Naive B cell (primary cell): ENCODE data around the gene S100P. TPM values are rescaled to one million over a fixed set of nuclear protein-coding genes. Genes with fewer than 3 reads are reported as not detected.

Experiments used
- ATAC-seq, 2 donors: fragments of 150-1000 bp; cut with Tn5 transposase; 2 replicates each; pipeline ENCODE4 v1.10.0; 2021; ENCODE audit warnings: low read depth in 2 of 2, mild to moderate bottlenecking in 2 of 2, moderate library complexity in 2 of 2
- DNase-seq: peaks from one replicate; pipeline ENCODE4 v3.0.0; 2022
- H3K27ac Mint-ChIP-seq, 6 donors: one replicate each; pipeline ENCODE4 v1.8.0; 2020 to 2022; ENCODE audit warnings: mild to moderate bottlenecking in 6 of 6, mixed read lengths in 6 of 6, moderate library complexity in 5 of 6, inconsistent platforms in 2 of 6
- H3K27me3 Mint-ChIP-seq, 3 donors: one replicate each; pipeline ENCODE4 v1.8.0; 2021 to 2022; ENCODE audit warnings: mixed read lengths in 3 of 3, mild to moderate bottlenecking in 1 of 3
- H3K36me3 Mint-ChIP-seq, 2 donors: one replicate each; pipeline ENCODE4 v1.8.0; 2020 to 2022; ENCODE audit warnings: mixed read lengths in 2 of 2, inconsistent platforms in 1 of 2, mild to moderate bottlenecking in 1 of 2
- H3K4me1 Mint-ChIP-seq, 3 donors: one replicate each; pipeline ENCODE4 v1.8.0; 2020 to 2022; ENCODE audit warnings: mixed read lengths in 3 of 3, inconsistent platforms in 1 of 3, mild to moderate bottlenecking in 1 of 3, moderate library complexity in 1 of 3
- H3K4me3 Mint-ChIP-seq, 8 donors: one replicate each; pipeline ENCODE4 v1.8.0; 2020 to 2022; ENCODE audit warnings: mild to moderate bottlenecking in 8 of 8, mixed read lengths in 8 of 8, moderate library complexity in 8 of 8, inconsistent platforms in 2 of 8
- H3K9me3 Mint-ChIP-seq, 7 donors: one replicate each; pipeline ENCODE4 v1.8.0; 2020 to 2022; ENCODE audit warnings: mixed read lengths in 7 of 7, mild to moderate bottlenecking in 5 of 7, inconsistent platforms in 2 of 7, moderate library complexity in 1 of 7
- polyA plus RNA-seq, 6 donors: library from polyadenylated mRNA; unstranded; fragments of 300-500 nt; fragmentation: Illumina TruSeq; gene quantifications; one replicate each; pipeline ENCODE4 v1.2.3, GENCODE V29; 2021; ENCODE audit warnings: low read depth in 6 of 6

Gene S100P
- polyA plus RNA-seq, 6 donors from 2014 or later, result 2.5 TPM; not detected in 5

DNA sequence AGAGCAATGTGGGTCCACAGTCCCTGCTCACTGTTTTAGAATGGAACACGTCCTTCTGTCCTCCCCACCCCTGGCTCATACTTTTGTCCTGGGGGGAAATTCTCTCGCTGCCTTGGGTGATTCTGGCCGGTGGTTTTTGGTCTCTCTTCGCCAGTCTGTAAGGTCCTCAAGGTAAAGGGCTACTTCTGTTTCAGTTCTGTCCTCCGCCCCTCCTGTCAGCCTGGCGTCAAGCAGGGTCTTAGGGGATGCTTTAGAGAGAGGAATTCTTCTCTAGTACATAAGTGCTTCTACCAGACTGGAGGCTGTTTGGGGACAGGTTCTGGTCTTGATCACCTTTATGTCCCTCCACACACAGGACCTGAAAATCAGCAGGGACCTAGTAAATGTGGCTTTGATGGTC lies 16.6 kb downstream of the S100P start:
- Mint-ChIP-seq H3K4me1 (peaks cover 44 to 59% (median 55%) of the 10 kb centered on the region in 3 donors), H3K36me3 (peaks cover 27 to 43% of the 10 kb centered on the region in 2 donors), H3K27me3 (peaks cover 0 to 6% (median 0%) of the 10 kb centered on the region in 3 donors), H3K4me3 (peak overlapping the region; percentile 91 to 100 (median 99)), H3K9me3 (peaks cover 0 to 14% (median 6%) of the 10 kb centered on the region in 7 donors), H3K27ac (peak overlapping the region; percentile 66 to 99 (median 96))
- DNase-seq (no peak), ATAC-seq (no peak)

DNA sequence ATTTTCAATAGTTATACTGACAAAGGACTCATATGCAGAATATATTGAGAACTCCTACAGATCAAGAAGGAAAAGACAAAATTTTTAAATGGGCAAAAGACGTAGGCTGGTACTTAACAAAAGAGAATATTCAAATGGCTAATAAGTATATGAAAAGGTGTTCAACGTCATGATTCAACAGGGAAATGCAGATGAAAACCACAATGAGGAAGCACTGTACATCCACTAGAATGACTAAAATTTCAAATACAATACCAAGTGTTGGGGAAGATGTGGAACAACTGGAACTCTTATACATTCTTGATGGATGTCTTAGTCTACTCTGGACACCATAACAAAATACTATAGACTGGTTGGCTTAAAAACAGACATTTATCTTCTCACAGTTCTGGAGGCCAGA lies 17.3 kb downstream of the S100P start:
- DNase-seq (no peak), ATAC-seq (no peak)
- H3K27me3 Mint-ChIP-seq, result peaks cover 0 to 6% (median 0%) of the 10 kb centered on the region in 3 donors
- peaks cover 0 to 14% (median 6%) of the 10 kb centered on the region in 7 donors for H3K9me3 Mint-ChIP-seq
- H3K4me1 Mint-ChIP-seq, result peaks cover 43 to 59% (median 55%) of the 10 kb centered on the region in 3 donors
- peaks cover 22 to 38% of the 10 kb centered on the region in 2 donors for H3K36me3 Mint-ChIP-seq
- H3K4me3 Mint-ChIP-seq, result peak overlapping the region in 7 of 8 donors; percentile 9 to 99 (median 48)
- peak overlapping the region in 4 of 6 donors; percentile 6 to 79 (median 59) for H3K27ac Mint-ChIP-seq

DNA sequence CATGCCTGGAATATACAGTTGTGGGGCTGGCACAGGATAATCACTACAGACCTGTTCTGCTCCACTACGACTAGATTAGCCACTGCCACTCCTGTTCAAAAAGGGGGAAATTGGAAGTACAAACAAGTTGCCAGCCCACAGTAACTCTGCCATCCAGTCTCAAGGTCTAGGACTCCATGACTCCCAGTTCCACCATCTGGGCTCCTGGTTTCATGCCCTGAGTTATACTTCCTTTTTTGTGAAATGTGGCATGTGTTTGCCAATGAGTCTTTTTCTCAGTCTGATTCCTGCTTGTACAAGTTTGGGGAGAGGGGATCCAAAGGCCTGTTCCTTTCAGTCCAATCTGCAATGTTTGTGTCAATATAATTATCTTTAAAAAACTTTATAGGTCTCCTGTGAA lies 21.3 kb downstream of the S100P start:
- DNase-seq, result no peak
- ATAC-seq, result no peak
- Mint-ChIP-seq H3K36me3 (peaks cover 0 to 9% of the 10 kb centered on the region in 2 donors), H3K4me1 (peaks cover 24 to 40% (median 29%) of the 10 kb centered on the region in 3 donors), H3K9me3 (peaks cover 0 to 8% (median 5%) of the 10 kb centered on the region in 7 donors), H3K4me3 (peak overlapping the region in 6 of 8 donors; percentile 13 to 94 (median 54)), H3K27ac (peak overlapping the region in 3 of 6 donors; percentile 49 to 97 (median 82)), H3K27me3 (peaks cover 0 to 6% (median 0%) of the 10 kb centered on the region in 3 donors)

DNA sequence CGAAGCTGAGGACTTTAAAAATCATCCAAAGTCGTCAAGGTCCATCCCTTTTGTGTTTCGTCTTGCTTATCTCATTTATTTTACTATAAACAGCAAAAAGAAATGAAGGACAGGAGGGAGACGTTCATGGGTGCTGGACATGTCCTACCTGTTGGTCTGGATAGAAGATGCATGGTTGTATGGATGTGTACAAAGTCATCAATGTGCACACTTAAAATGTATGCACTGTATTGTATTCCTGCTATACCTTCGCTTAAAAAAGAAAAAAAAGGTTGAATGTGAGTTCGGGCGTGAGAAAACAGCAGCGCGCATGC lies 22.0 kb downstream of the S100P start:
- H3K27me3 Mint-ChIP-seq, result peaks cover 0 to 6% (median 0%) of the 10 kb centered on the region in 3 donors
- peaks cover 29 to 37% (median 29%) of the 10 kb centered on the region in 3 donors for H3K4me1 Mint-ChIP-seq
- peak overlapping the region; percentile 91 to 98 (median 96) for H3K27ac Mint-ChIP-seq
- peak overlapping the region; percentile 90 to 98 (median 94) for H3K4me3 Mint-ChIP-seq
- no peak for ATAC-seq
- H3K9me3 Mint-ChIP-seq, result peaks cover 0 to 7% (median 4%) of the 10 kb centered on the region in 7 donors
- DNase-seq, result no peak
- peaks cover 0 to 7% of the 10 kb centered on the region in 2 donors for H3K36me3 Mint-ChIP-seq

DNA sequence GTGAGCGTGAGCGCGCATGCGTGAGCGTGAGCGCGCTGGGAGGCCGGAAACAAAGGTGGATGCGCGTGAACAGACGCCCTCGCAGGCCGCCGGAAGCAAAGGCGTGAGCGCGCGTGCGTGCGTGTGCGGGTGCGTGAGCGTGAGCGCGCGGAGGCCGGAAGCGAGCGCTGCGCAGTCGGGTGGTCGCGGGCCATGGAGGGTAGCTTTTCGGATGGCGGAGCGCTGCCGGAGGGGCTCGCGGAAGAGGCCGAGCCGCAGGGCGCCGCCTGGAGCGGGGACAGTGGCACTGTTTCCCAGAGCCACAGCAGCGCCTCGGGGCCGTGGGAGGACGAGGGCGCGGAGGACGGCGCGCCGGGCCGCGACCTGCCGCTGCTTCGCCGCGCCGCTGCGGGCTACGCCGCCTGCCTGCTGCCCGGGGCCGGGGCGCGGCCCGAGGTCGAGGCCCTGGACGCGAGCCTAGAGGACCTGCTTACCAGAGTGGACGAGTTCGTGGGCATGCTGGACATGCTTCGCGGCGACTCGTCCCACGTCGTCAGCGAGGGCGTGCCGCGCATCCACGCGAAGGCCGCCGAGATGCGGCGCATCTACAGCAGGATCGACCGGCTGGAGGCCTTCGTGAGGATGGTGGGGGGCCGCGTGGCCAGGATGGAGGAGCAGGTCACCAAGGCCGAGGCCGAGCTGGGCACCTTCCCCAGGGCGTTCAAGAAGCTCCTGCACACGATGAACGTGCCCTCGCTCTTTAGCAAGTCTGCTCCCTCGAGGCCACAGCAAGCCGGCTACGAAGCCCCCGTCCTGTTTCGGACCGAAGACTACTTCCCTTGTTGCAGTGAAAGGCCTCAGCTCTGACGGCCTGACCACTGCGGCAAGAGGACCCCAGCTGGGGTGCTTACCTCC lies 22.6 kb downstream of the S100P start, which contains the start of gene BLOC1S4:
Gene BLOC1S4, plus strand, starts transcription at position 157 of the 894 bp plus-strand sequence. Its CDS starts 36 bp downstream, at position 193.
- Mint-ChIP-seq H3K27me3 (peaks cover 0 to 6% (median 0%) of the 10 kb centered on the region in 3 donors), H3K36me3 (peaks cover 0 to under 1% of the 10 kb centered on the region in 2 donors), H3K27ac (peak within 1 kb of the TSS; percentile 91 to 98 (median 96)), H3K9me3 (peaks cover 0 to 4% (median 0%) of the 10 kb centered on the region in 7 donors), H3K4me3 (peak within 1 kb of the TSS; percentile 90 to 98 (median 94)), H3K4me1 (peaks cover 23 to 34% (median 23%) of the 10 kb centered on the region in 3 donors)
- DNase-seq (peak; percentile 91), ATAC-seq (peak; percentile 79 to 85)

DNA sequence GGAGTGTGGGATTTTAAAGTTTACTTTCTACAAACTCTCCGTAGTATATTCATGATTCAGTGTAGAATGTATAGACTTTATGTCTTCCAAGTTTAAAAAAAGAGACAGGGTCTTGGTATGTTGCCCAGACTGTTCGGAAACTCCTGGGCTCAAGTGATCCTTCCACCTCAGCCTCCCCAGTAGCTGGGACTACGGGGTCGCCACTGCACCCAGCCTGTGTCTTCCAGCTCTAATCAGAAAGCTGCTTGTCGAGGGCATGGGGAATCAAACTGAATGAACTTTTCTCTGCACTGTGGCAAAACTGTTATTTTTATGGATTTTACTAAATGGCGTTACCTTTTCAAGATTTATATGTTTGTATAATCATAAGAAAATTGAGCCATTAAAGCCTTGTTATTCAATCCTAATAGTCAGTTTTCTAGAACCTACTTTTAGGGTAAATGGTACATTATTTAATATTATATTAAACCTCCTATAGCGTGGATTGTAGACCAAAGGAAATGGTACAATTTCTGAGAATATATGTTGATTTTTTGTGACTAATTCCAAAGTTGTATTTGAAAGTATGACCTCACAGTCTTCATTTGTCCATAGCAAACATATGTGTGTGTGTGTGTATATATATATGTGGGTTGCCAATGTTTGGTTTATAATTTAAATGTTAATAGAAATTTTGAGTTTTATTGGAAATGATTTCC lies 23.4 kb downstream of the S100P start:
- H3K27me3 Mint-ChIP-seq, result peaks cover 0 to 6% (median 0%) of the 10 kb centered on the region in 3 donors
- peak overlapping the region; percentile 86 to 95 (median 92) for H3K4me3 Mint-ChIP-seq
- H3K27ac Mint-ChIP-seq, result peak overlapping the region; percentile 63 to 97 (median 91)
- no peak for ATAC-seq
- no peaks in the 10 kb centered on the region for H3K36me3 Mint-ChIP-seq
- peaks cover 0 to 4% (median 0%) of the 10 kb centered on the region in 7 donors for H3K9me3 Mint-ChIP-seq
- DNase-seq, result no peak
- H3K4me1 Mint-ChIP-seq, result peaks cover 22 to 34% (median 22%) of the 10 kb centered on the region in 3 donors

DNA sequence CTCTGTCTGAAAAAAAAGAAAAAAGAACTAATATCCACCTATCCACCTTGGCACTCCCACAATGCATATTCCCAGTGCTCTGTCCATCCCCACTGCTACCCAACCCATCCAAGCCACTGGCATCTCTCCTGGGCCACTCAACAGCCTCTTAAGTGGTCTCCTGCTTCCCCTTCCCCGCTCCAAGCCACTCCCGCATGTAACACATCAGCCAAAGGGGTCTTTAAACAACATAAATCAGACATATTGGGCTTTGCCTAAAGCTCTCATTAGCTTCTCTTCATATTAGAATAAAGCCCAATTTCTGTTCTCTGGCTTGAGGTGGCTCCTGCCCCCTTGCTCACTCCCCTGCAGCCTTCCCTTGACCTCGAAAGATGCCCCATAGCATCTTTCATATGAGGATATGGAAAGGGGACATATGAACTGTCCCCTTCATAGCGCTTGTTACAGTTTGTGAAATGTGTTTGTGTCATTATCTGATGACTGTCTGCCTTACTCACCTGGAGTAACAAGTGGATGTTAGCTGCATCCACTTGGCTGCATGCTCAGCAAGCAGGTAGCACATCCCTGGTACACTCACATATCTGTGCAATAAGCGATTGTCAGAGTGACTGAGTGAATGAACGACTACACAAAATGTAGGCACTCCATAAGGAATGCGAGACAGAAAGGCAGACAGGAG lies 25.4 kb downstream of the S100P start:
- ATAC-seq (no peak), DNase-seq (no peak)
- H3K4me1 Mint-ChIP-seq, result peaks cover 22 to 34% (median 22%) of the 10 kb centered on the region in 3 donors
- H3K27ac Mint-ChIP-seq, result peak overlapping the region in 4 of 6 donors; percentile 57 to 85 (median 71)
- H3K36me3 Mint-ChIP-seq, result no peaks in the 10 kb centered on the region
- peaks cover 0 to 4% (median 0%) of the 10 kb centered on the region in 7 donors for H3K9me3 Mint-ChIP-seq
- peak overlapping the region in 4 of 8 donors; percentile 35 to 81 (median 61) for H3K4me3 Mint-ChIP-seq
- H3K27me3 Mint-ChIP-seq, result no peaks in the 10 kb centered on the region

DNA sequence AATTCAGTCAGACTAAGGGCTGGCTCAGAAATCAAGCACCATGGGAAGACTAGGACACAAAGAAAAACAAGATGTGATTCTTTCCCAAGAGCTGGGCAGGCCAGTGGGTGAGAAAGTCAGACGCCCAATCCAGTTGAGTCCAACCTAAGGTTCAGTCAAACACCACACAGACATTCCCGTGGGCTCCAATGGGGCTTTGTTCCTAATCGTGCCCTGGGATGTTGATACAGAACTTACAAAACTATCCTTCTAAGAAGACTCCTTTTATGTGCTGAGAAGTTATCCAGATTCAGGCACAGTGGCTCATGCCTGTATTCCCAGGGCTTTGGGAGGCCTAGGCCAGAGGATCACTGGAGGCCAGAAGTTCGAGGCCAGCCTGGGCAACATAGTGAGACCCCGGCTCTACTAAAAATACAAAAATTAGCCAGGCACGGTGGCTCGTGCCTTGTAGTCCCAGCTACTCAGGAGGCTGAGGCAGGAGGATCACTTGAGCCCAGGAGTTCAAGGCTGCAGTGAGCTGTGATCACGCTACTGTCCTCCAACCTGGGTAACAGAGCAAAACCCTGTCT lies 26.0 kb downstream of the S100P start:
- no peak for ATAC-seq
- Mint-ChIP-seq H3K27ac (peak overlapping the region in 2 of 6 donors; percentile 65 to 81), H3K4me1 (peaks cover 22 to 34% (median 22%) of the 10 kb centered on the region in 3 donors), H3K4me3 (peak overlapping the region in 2 of 8 donors; percentile 10 to 53), H3K9me3 (peaks cover 0 to 4% (median 0%) of the 10 kb centered on the region in 7 donors), H3K27me3 (no peaks in the 10 kb centered on the region), H3K36me3 (no peaks in the 10 kb centered on the region)
- DNase-seq, result no peak

DNA sequence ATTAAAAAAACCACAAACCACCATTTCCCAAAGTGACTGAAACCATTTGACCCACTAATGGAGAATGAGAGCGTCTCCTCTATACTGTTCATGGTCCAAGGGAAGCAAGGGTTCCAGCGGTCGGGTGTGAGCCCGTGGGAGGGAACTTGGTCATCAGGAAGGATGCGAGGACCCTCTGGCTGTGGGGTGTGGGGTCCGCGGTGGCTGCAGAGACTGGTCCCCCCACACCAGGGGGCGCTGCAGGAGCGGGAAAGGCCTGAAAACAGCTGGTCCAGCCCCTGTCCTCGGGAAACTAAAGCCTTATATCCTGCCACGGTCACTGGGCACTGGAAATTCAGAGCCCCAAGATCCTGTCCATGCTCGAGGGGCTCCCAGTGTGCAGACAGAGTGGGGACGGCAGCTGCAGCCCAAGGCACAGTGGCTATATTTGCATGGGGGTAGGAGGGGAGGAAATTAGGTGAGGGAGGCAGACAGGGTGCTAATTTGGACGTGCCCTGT lies 26.6 kb downstream of the S100P start:
- DNase-seq (peak; percentile 76), ATAC-seq (peak; percentile 34 to 35)
- Mint-ChIP-seq H3K36me3 (no peaks in the 10 kb centered on the region), H3K9me3 (peaks cover 0 to 4% (median 0%) of the 10 kb centered on the region in 7 donors), H3K27me3 (no peaks in the 10 kb centered on the region), H3K27ac (peak overlapping the region in 3 of 6 donors; percentile 65 to 89 (median 78)), H3K4me3 (peak overlapping the region in 2 of 8 donors; percentile 10 to 53), H3K4me1 (peaks cover 21 to 34% (median 22%) of the 10 kb centered on the region in 3 donors)

DNA sequence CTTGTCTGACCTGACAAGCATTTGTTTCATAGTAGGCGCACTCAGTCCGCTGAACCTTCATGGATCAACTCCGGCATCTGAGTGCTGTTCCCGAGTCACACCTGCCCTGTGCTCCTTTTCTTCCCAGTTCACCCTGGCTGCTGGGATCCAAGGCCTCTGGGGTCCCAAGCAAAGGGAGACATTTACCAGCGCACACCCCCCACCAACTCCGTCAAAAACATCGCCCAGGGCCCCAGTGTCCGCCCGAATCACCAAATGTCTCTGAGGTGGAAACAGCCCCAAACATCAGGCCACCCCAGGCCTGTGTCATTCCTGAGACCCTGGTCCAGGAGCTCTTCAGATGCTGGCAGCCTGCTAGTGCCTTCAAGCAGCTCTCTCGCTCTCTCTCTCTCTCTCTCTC lies 27.4 kb downstream of the S100P start:
- Mint-ChIP-seq H3K4me1 (peaks cover 13 to 28% (median 18%) of the 10 kb centered on the region in 3 donors), H3K27ac (peak overlapping the region in 1 of 6 donors; percentile 80), H3K4me3 (peak overlapping the region in 2 of 8 donors; percentile 29 to 73), H3K36me3 (no peaks in the 10 kb centered on the region), H3K9me3 (no peaks in the 10 kb centered on the region), H3K27me3 (no peaks in the 10 kb centered on the region)
- ATAC-seq, result no peak
- no peak for DNase-seq

DNA sequence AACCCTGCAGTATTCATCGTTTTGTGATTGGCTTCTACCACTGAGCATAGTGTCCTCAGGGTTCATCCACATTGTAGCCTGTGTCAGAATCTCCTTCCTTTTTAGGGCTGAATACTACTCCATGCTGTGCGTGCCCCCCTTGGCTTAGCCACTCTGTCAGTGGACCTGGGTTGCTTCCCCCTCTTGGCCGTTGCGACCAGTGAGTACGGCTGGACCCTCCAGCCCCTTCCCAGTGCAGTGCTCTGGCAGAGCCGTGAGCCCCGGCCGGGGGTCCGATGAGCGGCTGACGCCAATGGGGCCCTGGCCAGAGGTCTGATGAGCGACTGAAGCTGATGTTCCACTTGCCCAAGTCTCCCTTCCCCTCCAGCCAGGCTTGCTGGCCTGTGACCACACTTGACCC lies 29.2 kb downstream of the S100P start:
- Mint-ChIP-seq H3K9me3 (no peaks in the 10 kb centered on the region), H3K4me3 (no peak overlapping the region), H3K36me3 (no peaks in the 10 kb centered on the region), H3K27ac (peak overlapping the region in 1 of 6 donors; percentile 48), H3K4me1 (peaks cover 13 to 18% (median 18%) of the 10 kb centered on the region in 3 donors), H3K27me3 (peaks cover 0 to 2% (median 2%) of the 10 kb centered on the region in 3 donors)
- ATAC-seq, result no peak
- DNase-seq, result no peak

DNA sequence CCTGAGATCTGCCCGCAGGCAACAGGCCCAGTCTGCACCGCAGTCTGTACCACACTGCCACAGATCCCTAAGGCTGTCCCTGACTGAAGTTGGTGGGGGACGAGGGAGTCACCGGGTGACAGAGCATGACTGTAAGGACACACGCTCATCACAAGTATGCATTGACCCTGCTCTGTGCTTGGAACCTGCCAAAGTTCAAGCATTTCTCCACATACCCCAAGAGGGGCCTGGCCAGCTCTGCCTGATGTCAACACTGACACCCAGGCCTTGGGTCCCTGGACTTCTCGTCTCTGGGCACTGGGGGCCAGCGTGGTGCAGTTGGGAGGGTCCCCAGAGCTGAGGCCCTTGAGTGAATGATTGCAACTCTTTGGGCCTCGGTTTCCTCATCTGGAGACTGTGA lies 30.2 kb downstream of the S100P start:
- Mint-ChIP-seq H3K36me3 (no peaks in the 10 kb centered on the region), H3K27ac (no peak overlapping the region), H3K27me3 (peaks cover 0 to 12% (median 4%) of the 10 kb centered on the region in 3 donors), H3K4me1 (peaks cover 9 to 12% (median 11%) of the 10 kb centered on the region in 3 donors), H3K9me3 (no peaks in the 10 kb centered on the region), H3K4me3 (no peak overlapping the region)
- DNase-seq, result no peak
- no peak for ATAC-seq
